GM19468 (cell line): ENCODE data around the gene COMT.

ENCODE experiments used
- ATAC-seq: cut with Tn5 transposase; IDR thresholded peaks from one replicate; pipeline ENCODE4 v1.9.1; 2021; ENCODE audit warnings: mild to moderate bottlenecking, moderate library complexity, moderate number of reproducible peaks; ENCODE audit not compliant: unreplicated experiment; ENCODE audit errors: extremely low read depth

The COMT gene

DNA sequence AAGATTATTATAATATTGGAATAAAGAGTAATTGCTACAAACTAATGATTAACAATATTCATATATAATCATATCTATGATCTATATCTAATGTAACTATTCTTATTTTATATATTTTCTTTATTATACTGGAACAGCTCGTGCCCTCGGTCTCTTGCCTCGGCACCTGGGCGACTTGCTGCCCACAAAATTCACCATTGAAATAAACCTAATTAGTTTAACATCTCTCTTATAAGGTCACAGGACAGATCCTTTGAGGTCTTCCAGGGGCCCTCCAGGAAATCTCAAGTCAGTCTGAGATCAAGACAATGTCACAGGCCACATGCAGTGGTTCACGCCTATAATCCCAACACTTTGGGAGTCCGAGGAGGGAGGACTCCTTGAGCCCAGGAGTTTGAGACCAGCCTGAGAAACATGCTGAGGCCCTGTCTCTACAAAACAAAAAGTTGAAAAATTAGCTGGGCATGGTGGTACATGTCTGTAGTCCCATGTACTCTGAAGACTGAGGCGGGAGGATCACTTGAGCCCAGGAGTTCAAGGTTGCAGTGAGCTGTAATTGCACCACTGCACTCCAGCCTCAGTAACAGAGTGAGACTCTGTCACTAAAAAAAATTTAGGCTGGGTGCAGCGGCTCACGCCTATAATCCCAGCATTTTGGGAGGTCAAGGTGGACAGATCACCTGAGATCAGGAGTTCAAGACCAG lies 6.6 kb downstream of the COMT start:
- ATAC-seq: no peak

DNA sequence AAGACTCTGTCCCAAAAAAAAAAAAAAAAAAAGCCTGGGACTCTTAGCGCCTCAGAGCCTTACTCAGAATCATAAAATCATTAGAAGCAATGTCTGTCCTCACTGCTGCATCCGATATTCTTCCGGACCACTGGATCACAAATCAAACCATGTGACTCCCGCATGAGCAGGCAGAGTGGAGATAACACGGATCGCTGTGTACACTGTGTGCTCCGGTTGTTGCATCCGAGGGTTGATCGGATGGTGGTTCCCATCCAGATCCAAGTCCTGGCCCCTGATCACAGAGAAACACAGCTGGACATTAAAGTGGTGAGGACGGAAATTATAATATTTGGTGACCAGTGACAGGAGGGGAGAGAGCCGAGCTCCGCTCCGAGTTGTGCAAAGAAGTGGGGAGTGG lies 9.8 kb downstream of the COMT start:
- no peak for ATAC-seq

DNA sequence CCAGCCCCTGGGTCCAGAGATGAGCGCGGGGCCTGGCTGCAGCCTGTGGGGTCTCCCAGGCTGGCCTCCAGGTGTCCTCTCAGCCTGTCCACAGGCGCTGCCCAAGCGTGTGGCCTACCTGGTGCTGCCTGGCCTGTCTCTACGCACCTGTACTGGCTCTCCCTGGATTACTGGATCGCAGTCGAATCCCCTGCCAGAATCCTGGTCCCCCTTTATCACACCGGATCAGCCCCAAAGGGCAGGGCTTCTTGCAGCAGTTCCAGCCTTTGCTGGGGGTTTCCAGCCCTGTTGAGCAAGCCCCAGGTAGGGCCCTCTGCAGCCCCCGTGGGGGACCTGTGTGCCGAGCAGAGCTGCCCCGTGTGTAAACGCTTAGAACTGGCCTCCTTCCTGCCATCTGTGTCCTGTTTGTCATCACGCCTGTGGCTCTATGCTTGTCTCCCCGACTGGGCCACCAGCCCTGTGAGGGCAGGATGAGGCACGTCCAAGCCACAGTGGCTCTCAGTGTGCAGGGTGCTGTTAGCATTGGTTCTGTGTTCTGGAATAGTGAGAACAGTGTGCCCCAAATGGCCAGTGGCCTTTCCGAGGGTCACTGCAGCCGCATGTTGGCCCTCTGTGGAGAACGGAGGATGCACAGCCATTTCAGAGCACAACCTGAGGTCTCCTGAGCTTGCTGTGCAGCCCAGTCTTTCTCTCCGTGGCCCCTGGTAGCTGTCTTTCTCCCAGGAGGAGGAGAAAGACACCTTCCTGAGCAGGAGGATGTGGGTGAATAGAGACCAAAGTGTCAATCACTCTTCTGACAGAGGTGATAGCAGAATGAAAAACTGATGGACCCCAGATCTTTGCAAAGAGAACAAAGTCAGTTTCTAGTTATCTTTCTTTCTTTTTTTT lies 13.9 kb downstream of the COMT start:
- no peak for ATAC-seq

DNA sequence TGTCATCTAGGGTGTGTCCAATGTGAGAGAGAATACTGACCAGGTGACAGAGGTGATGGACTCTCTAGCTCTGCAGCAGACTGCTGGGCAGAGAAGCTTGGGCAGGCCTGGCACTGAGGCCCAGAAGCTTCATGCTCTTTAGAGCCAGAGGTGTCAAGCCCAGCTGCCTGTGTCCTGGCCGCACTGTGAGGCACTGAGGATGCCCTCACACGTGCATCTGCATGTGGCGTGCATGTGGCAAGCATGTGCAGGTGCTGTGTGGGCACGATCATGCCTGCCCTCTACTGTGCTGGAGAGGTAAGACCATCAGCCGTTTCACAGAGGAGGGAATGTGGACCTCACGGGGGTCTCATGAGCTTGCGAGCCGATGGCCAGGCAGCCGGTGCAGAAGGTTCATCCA lies 15.9 kb downstream of the COMT start:
- no peak for ATAC-seq

DNA sequence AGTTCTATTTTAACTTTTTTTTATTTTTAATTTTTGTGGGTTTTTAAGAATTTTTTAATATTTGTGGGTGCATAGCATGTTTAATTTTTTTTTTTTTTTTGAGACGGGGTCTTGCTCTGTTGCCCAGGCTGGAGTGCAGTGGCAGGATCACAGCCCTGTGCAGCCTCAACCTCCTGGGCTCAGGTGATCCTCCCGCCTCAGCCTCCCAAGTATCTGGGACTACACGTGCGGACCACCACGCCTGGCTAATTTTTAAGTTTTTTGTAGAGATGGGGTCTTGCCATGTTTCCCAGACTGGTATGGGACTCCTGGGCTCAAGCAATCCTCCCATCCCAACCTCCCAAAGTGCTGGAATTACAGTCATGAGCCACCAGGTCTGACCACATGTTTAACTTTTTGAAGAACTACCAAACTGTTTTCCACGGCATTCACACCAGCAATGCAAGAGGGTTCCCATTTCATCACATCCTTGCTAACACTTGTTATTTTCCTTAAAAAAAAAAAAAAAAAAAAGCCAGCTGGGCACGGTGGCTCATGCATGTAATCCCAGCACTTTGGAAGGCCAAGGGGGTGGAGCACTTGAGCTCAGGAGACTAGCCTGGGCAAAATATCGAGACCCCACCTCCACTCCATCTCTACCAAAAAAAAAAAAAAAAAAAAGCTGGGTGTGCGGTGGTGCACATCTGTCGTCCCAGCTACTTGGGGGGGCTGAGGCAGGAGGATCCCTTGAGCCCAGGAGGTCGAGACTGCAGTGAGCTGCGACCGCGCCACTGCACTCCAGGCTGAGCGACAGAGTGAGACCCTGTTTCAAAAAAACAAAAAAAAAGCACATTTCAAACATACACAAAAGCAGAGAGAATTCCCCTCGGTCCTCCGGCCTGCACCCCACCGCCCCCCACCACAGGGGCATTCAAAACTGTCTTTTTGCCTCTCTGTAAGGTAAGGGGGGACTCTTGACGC lies 16.8 kb downstream of the COMT start:
- no peak for ATAC-seq

DNA sequence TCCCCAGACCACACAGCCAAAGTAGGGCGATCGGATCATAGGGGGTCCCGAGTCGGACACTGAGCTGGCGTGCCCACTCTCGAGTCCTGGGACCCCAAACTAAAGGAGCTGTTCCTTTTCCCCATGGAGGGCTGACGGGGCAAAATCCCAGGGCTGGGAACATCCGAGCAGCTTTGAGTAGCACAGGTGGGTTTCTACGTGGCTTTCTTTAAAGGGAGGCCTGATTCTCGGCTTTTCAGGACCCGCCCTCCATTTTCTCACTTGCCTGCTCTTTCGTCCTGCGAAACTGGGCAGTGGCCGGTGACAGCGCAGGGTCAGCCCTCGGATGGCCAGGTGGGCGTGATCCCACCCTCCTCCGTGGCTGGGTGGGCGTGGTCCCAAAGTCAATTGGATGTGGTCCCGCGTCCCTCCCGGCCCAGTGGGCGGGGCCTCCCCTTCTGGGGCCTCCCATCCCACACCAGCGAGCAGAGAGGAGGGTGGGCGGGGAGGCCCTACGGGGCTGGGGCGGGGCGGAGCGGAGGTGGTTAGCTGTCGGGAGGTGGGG lies 17.5 kb downstream of the COMT start:
- ATAC-seq: no peak

DNA sequence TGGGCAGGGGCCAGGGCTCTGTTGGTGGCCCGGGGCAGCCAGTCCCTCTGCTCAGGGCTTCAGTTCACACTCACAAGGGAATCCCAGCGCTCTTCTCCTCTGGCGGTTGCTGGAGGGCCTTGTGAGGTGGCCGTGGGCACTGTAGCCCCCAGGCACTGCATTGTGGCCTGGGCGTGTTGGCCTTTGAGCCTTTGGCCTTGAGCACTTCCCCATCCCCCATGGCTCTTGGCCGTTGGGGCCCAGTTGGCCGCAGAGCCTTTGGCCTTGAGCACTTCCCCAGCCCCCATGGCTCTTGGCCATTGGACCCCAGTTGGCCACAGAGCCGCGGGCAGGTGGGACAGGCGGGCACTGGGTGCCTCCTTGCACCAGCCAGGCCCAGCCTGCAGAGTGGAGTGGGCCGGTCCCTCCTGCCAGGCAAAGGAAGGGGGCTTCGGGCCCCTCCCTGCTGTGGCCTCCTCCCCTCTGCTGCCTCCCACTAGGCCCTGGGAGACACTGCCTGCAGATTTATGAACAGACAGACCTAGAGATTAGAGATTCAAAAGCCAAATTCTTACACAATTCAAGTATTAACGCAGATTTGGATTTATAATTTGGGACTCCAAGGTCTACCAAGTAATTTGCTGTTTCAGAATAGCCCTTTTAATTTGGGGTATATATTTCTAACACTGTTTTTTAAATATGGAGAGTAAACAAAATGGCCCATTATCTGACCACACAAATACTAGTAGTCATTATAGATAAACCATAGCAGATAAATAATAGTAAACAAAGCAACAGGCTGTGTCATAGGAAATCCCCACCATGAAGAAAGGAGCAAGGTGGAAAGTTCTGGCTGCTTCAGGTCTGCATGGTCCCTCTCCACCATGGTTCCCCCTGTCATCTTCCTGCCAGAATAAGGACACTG lies 18.3 kb downstream of the COMT start:
- no peak for ATAC-seq

DNA sequence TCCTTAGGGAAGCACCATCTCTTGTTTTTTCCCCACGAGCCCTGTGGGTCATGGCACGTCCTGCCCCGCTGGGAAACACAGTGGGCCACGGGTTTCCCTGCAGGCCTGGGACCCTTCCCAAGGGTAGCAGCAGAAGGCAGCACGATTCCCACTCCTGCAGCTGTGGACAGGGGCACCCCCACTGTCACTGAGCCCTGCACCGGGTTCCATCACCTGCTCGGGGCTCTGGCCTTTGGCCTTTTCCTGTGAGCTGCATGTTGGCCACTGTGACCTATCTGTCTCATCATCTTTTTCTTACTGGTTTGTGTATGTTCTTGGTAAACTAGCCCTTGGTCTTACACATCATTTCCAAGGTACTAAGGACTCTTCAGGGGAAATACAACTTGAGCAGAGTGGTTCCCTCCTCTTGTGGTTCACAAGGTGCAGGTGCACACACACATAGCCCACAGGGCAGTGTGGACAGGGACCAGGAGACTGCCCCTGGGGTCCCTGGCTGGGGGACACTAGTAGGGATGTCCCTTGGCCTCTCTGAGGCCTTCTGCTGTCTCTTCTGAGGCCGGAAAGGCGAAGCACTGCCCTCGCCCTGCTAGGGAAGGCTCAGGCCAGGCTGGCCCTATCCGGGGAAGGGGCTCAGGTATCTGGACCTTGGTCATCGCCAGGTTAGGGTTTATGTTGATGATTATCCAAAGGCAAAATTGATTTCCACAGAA lies 19.1 kb downstream of the COMT start:
- no peak for ATAC-seq

DNA sequence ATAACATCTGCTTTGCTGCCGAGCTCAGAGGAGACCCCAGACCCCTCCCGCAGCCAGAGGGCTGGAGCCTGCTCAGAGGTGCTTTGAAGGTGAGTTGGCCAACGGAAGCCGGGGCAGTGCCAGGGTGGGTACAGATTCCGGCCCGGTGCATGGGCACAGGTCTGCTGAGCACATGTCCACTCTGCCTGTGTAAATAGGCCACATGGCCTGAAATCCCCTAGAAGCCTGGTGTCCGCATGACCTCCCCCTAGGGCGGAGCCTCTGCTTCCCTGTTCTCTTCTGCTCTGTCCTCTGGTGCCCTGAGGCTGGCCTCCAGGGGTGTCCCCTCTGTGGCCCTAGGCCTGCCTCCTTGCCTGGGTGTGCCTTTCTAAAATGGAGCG lies 19.6 kb downstream of the COMT start:
- ATAC-seq: no peak

DNA sequence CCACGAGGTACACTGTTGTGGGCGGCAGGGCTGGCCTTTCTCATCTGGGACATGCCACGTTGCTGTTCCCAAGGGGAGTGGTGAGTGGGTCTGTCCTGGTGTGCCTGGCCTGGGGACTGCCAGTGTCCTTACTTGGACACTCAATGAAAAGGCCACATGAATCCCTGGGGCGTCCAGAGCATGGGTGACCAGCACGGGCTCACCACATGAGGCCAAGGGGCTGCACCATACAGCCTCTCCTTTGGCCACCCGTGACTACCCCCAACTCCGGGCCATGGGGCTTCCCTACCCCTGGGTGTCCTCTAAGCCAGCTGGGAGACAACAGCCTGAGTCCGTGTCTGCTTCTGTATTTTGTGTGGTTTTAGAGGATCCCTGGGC lies 20.3 kb downstream of the COMT start:
- no peak for ATAC-seq

DNA sequence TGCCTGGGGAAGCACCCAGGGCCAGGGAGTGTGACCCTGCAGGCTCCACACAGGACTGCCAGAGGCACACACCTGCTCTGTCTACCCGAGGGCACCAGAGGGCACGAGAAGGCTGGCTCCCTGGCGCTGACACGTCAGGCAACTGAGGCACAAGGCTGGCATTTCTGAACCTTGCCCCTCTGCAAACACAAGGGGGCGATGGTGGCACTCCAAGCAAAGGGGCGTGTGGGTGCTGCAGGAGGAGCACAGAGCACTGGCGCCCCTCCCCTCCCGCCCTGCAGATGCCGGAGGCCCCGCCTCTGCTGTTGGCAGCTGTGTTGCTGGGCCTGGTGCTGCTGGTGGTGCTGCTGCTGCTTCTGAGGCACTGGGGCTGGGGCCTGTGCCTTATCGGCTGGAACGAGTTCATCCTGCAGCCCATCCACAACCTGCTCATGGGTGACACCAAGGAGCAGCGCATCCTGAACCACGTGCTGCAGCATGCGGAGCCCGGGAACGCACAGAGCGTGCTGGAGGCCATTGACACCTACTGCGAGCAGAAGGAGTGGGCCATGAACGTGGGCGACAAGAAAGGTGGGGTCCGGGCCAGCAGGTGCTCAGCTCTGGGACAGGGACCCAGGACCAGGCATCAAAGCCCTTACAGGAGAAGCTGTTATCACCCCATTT lies 20.8 kb downstream of the COMT start:
- ATAC-seq: no peak

DNA sequence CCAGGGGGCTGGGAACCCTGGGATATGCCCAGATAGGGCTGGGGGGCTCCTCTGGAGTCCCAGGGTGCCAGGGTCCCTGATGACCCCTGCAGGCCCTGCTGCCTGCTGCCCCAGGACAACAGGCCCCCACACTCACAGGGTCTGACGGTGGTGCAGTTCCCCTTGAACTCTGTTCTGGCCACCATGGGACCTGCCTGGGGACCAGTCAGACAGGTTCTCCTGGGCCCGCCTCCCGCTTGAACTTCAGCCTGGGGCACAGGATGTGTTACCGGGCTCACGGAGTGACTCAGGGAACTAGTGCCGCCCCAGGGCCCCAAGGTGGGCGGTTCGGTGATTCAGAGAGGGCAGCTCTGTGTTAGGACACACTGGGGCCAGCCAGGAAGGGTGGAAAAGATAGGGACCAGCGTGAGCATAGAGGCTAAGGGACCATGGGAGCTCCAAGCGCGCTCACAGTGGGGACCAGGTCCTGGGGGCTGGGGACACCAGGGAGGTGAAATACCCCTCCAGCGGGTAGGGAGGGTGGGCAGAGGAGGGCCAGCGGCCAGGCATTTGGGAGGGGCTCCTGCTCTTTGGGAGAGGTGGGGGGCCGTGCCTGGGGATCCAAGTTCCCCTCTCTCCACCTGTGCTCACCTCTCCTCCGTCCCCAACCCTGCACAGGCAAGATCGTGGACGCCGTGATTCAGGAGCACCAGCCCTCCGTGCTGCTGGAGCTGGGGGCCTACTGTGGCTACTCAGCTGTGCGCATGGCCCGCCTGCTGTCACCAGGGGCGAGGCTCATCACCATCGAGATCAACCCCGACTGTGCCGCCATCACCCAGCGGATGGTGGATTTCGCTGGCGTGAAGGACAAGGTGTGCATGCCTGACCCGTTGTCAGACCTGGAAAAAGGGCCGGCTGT lies 21.6 kb downstream of the COMT start:
- ATAC-seq: no peak

DNA sequence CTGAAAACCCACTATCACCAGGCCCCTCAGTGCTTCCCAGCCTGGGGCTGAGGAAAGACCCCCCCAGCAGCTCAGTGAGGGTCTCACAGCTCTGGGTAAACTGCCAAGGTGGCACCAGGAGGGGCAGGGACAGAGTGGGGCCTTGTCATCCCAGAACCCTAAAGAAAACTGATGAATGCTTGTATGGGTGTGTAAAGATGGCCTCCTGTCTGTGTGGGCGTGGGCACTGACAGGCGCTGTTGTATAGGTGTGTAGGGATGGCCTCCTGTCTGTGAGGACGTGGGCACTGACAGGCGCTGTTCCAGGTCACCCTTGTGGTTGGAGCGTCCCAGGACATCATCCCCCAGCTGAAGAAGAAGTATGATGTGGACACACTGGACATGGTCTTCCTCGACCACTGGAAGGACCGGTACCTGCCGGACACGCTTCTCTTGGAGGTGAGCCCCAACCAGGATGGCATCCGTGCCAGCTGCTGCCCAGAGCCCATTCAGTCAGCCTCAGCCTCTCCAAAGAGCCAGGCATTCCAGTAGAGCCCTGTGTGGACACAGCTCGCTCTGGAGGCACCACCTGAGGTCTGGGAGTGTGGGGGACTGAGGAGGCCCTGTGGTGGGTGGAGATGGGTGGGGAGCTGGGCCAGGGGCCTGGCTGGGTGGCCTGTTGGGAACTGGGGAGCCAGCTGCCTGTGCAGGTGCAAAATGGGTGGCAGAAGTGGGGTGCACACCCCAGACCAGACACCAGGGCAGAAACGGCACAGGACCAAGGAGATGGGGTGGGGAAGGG lies 22.5 kb downstream of the COMT start:
- ATAC-seq: no peak

DNA sequence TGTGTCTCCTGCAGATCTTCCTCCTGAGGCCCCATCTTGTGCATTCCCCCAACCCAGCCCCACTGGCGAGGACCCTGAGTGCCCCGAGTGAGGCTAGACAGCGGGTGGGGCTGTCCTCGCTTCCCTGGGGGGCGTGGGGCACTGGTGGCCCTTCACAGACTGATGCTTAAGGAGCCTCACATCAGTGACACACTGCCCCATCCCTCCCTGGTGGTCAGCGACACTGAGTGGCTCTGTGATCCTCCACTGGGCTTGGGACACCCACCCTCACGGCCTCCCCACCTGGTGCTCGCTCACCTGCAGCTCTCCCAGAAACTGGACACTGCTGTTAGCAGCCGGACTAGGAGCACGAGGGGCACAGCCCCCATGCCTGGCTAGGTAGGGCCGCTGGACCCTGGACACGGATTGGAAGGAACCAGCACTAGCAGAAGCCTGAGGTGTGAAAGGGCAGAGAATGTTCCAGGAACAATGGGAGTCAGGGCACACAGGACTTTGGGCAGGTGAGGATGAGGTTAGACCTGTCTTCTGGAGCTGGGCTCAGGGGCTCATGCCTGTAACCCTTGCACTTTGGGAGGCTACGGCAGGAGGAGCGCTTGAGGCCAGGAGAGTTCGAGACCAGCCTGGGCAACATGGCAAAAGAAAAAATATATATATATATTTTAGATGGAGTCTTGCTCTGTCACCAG lies 23.3 kb downstream of the COMT start:
- ATAC-seq: no peak

DNA sequence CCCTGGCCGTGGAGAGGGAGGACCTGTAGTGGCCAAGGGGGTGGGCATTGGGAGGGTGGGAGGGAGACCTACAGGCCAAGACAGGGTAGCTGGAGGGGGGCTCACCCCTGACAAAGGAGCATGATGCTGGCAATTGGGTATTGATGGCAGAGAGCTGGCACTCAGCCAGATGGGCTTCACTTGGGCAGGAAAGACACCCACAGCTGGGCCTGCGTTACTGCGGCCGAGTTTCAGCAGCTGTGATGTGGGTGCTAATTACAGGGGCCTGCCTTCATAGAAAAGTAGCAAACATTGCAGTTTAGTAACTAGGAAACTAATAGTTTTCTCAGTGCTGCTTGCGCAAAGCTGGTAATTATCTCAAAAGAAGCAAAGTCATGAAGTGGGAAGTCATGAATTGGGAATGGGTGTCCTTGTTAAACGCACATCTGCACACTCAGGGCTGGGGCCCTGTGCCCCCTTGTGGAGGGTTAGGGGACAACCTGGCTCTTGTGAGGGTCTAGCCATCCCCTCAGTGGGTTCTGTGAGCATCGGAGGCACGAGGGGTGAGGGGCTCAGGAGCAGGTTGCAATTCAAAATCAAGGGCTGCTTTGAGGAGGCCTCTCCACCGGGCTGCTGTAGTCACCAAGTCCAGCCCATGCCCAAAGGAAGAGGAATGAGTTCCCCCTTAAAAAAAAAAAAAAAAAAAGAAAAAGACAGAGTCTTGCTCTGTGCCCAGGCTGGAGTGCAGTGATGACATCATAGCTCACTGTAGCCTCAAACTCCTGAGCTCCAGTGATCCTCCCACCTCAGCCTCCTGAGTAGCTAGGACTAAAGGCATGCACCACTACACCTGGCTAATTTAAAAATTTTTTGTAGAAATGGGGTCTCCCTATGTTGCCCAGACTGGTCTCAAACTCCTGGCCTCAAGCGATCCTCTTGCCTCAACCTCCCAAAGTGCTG lies 24.5 kb downstream of the COMT start:
- ATAC-seq: no peak
